DMS 273 treated with DMSO at 0.1 percent for 48 hours (cell line): ENCODE data around the gene ADPRM.

Experiments
- DNase-seq: peaks from one replicate; lab custom pipeline; 2025; lab: John Stamatoyannopoulos, UW

Gene ADPRM

DNA sequence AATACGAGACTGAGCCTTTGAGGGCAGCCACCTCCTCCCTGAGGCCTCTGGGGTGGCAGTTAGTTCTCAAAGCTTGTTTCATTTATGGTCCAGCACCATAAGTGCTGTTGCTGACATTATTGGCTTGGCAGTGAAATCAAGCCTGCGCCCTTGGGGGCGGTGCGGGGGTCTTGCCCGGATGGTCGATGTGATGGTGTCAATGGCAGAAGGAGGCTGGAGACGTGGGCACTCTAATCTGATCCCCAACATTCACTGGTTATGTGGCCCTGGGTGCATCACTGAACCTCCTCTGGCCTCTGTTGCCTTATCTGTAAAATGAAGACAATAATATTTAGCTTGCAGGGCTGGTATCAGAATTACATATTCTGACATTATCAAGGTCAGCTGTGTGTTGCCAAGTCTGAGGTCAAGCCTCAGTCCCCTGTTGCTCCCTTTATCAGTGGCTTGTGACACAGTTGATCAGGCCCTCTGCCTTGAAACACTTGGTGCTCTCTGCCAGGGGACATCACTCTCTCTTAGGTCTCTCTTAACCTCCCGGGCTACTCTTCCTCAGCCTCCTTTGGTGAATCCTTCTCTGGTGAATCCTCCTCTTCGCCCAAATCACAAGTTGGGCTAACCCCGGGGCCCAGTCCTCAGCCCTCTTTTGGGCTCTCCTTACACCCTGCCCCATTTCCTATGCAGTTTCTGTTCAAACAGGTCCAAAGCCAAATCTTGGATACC, 44.2 kb downstream of the ADPRM start:
- no peak for DNase-seq

DNA sequence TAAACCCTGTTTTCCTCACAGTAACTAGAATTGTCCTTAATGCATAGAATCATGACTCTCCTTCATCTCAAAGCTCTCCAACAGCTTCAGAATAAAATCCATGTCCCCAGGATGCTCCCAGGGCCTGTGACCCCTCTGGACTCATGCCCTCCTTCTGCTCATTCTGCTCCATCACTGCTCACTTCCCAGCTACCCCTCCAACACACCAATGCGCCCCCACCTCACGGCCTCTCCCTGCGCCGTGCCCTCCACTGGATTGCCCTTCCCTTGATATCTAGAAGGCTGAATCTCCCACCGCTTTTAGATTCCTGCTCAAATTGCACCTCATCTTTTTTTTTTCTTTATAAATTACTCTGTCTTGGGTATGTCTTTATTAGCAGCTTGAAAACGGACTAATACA, 45.0 kb downstream of the ADPRM start:
- no peak for DNase-seq

DNA sequence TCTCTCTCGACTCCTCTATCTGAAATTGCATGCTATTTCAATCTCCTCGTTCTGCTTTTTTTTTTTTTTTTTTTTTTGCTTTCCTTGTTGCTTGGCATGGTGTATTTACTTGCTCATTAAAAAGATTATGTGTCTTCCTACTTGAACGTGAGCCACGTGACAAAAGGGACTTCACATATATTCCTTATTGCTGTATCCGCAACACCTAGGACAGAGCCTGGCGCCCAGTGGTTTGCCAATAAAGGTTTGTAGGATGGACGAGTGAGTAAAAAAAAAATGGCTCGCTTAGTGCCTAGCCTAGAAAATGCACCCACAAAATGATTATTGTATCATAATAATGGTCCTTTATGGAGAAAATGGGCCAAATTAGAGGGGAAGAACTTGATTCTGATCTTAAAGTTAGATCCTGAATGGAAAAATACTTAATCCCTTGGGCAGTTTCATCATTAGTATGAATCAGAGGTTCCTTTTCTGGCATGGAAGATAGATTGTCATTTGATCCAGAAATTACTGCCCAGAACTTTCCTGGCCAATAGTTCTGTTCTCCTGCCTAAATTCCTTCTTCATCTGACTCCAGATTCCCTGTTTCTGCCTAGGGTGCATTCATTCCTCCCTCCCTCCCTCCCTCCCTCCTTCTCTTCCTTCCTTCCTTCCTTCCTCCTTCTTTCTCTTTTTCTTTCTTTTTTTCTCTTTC, 46.1 kb downstream of the ADPRM start:
- no peak for DNase-seq

DNA sequence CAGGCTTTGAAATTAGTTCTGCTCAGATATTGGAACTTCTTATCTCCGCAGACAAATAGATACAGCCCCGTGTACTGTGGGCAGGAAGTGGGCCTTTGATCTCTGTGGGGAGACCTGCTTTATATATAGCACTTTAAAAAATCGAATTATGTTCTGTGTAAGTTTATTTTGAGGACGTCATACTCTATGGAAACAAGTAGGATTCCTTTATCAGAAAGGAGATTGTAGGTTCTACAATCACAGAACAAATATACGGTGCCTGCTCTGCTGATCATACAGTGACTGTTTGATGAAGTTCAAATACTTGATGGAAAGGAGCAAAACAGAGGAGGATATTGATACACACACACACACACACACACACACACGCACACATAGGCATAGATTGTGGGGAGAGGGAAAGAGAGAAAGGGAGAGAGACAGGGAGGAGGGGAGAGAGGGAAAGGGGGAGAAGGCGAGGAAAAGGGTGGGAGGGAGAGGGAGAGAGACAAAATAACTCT, 47.2 kb downstream of the ADPRM start:
- DNase-seq, result no peak

DNA sequence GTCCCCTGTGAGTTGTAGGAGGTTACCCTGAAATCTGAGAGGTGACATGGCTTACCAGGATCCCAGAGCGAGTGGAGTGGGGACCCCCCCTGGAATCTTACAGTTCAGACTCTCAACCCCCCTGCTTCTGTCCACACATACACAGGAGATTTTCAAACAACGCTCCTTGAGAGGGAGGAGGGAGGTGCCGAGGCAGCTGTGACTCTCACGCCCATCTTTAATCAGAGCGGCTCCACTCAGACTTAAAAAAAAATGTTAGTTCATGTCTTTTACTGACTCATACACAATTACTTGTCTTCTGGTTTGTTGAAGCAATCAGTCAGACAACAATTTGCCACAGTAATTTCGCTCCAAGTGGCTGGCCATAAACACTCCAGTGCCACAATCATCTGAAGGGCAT, 47.8 kb downstream of the ADPRM start:
- DNase-seq, result no peak

DNA sequence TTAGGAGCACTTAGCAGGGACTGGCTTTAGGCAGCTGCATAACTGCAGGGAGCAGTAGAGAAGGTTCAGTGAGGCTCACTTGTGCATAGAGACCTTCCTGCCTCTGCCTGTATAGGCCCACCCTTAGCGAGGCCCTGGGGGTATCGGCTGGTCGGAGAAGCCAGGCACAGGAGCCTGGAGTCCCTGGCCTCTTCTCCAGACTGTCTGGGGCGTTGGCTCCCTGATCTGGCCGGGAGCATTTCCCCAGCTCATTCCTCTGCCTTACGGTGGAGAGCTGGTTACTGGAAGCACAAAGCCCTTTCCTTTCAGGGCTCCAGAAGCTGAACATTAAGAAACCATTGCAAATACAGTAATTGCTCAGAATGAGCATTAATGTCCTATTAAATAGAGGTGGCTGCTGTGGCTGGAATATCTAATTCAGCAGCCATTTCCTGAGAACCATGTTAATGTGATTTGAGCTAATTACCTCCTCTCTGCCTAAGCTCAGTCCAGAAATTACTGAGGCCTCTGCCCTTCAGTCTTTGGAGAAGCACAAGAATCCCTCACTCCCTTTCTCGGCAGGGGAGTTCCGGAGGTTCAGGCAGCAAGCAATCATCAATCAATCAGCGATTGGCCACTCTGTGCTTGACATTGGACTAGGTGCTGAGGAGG, 51.3 kb downstream of the ADPRM start:
- no peak for DNase-seq

DNA sequence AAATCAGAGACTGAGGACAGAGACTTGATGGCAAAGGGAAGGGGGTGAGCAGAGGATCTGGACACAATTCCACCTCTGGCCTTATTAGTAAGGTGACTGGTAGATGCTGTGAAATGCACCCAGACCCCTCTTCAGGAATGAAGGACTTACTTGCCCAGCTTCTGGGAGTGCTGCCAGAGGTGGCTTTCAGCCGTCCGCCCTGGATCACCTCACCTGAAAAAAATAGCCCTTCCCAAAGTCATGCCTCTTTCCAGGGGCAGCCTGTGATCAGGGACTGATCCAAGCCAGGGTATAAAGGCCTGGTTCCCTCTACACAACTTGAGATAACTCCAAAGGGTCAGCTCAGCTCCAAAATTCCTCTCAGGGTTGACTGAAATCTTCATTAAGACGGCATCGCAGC, 52.8 kb downstream of the ADPRM start:
- DNase-seq, result no peak

DNA sequence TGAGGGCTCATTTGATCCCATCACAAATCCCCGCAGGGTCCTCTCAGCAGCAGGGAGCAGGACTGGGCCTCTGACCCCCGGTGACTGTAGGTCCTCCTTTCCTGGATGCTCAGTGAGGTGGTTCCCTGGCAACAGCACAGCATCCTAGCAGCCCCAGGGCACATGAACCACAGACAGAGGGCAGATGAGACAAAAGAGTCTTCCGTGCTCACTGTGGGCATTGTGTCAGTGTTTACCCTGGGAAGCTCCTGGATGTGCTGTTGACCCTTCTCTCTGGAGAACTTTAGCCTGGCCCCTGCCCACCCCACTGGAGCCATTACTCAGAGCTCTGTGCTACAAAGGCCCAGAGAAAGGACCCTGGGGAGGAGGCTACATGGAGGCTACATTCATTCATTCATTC, 54.2 kb downstream of the ADPRM start:
- no peak for DNase-seq

DNA sequence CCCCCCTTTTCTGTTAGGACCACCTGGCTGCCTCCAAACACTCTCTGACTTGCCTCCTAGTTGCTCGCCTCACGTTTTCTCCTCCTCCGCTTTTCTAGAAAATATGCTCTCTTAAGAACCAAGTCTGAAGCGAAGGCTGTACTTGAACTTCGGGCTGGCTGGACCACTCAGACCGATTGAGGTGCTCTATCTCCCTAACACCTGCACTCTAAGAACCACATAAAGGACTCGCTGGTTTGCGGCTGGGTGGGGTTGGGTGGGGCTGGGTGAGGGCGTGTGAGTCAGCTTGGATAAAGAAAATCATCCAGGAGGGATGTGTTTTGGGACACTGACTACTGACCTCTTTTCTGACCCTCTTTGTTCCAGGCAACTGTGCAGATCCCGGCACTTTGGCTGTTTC, 55.3 kb downstream of the ADPRM start:
- DNase-seq, result no peak

DNA sequence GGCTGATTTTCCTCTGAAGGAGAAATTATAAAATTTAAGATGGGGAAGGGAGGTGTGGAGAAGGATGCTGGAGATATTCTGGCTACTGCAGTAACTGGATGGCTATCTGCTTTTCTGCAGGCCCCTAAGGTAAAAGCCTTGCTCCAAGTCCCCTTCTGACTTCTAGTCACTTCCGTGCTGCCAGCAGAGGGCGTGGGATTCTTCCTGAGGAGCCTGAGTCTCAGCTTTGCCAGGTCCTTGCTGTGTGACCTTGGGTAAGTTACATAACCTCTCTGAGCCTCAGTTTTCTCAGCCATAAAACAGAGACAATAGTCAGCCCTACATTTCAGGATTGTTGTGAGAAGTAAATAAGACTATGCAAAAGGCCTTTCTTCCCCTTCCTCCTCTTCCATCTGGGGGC, 56.7 kb downstream of the ADPRM start:
- no peak for DNase-seq

DNA sequence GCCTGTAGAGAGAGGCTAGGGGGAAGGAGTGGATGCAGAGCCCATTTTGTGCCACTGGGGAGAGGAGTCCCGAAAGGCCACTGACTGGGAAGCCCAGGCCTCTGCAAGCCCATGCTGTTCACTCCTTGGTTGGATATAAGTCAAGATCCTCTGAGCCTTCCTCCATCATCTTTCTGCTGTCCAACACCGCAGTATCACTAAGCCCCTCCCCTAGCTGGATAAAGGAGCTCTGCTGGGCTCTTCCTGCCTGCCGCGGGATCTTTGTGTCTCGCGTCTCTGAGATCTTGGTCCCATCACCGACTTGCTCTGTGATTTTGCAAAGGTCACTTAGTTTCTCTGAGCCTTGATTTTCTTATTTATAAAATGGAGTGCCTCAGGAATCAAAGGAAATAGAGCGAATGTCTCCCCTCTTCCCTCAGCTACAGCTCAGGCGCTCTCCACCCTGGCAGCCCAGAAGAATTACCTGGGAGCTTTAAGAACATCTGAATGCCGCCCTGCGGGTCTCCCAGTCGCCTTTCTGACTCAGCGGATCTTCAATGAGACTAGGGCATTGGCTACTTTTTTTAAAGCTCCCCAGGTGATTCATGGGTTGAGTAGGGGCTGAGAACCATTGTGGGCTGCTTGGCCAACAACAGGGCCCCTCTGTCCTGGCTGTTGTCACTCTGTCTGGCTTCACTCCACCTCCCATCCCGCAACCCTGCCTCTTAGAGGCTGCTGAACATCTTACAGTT, 57.6 kb downstream of the ADPRM start:
- DNase-seq, result no peak

DNA sequence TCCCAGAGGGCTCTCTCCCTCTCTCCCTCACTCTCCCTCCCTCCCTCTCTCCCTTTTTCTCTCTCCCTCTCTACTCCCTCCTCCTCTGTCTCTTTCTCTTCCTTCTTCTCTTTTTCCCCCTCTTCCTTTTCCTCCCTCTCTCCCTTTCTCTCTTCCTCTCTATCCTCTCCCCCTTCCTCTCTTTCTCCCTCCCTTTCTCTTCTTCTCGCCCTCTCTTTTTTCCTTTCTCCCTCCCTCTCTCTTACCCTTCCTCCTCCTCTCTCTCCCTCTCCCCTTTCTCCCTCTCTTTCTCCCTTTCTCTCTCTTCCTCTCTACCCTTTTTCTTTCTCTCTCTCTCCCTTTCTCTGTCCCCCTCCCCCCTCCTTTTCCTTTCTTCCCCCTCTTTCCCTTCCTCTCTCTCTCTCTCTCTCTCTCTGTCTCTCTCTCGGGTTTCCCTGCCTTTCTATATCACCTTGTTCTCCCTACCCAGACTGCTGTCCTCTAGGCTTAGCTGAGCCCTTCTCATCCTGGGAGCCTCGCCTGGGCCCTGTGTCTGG, 58.3 kb downstream of the ADPRM start:
- no peak for DNase-seq

DNA sequence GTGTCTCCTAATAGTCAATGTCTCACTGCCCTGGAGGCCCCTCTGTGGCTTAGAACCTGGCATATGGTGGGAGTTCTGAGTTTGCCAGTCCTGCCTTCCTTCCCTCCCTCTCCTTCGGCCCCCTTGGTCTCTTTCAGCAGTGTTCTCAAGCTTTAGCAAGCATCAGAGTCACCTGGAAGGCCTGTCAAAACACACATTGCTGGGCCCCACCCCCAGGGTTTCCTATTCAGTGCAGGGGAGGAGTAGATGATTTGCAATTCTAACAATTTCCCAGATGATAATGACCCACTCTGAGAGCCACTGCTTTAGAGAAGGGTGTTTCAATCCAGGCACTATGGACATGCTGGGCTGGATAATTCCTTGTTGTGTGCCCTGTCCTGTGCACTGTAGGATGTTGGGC, 58.8 kb downstream of the ADPRM start:
- no peak for DNase-seq

DNA sequence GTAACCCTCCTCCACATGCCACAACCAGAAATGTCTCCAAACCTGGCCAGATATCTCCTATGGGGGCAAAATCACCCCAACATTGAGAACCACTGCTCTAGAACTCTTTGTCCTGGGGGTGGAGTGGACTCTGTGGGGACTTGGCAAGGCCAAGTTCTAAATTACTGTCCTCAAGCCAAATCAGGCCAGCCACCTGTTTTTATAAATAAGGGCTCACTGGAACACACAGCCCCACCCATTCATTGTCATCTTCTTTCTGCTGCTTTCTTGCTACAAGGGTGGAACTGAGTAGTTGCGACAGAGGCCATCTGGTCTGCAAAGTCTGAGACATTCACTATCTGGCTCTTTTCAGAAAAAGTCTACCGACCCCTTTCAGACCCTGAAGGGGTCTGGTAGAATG, 59.2 kb downstream of the ADPRM start:
- DNase-seq, result no peak

DNA sequence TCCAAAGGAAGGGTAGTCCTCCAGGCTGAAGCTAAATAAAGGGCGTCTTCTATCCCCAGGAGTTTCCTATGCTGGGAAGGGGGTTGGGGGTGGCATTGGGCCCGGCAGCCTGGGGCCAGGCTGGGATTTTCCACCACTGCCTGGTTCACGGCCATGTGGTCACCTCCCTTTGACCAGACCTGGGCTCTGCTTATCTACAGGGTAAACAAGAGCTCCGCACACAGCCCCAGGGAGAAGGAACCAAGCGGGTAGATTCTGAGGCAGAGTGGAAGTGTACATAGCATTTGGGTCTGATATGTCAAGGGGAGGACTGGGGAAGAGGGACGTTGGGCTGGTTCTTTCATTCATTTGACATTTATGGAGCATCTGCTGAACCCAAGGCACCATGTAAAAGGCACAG, 59.7 kb downstream of the ADPRM start:
- DNase-seq, result no peak

DNA sequence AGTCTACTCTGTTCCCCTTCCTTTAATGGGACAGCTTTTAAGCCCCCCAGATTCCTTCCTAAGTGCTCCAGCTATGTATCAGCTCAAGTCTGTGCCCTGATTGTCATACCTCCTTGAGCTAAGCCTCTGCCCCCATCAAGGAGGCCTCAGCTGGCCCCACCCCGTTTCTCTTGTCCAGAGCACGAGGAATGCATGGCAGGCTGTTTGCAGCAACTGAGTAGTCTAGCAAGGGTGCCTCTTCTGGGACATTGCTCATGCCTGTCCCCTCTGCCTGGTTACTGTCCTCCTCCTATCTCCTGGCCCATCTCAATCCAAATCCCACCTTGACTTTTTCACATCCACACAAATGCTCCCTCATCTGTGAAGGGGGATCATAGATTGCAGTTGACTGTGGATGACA, 60.3 kb downstream of the ADPRM start:
- no peak for DNase-seq

DNA sequence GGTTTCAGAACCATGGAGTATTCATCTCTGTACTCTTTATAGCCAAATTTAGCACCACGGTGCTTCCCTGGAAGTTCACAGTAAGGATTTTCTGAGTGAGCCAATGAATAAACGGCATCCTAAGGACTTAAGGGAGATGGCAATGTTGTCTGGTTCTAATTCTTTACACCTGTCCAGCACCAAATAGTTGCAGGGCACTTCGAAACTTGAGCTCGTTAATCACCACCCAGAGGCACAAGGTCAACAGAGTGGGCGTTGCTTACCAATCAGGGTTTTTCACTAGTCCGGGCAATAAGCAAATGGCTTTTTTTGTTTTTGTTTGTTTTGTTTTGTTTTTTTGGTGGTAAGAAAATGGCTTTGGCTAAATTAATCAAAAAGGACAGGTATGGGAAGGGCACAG, 60.7 kb downstream of the ADPRM start:
- DNase-seq, result no peak
